Measurements from ENCODE around the gene WDR27.

Gene WDR27

GRCh38 chr6:169454204-169454871, 247.5 kb downstream of the WDR27 start:
- Histone ChIP-seq H3K4me2 (ENCODE audit: low read length, poor library complexity, severe bottlenecking) (no peak overlapping the region), H2AFZ (ENCODE audit: low read depth, low read length) (no peak overlapping the region), H2AK5ac (ENCODE audit: low read length, severe bottlenecking) (no peak overlapping the region), H3K79me1 (replicated peaks; ENCODE audit: low read length, poor library complexity, severe bottlenecking) (no peaks in the 10 kb centered on the region), H2BK120ac (ENCODE audit: low read depth, low read length) (no peak overlapping the region), H3K9ac (ENCODE audit: low read length) (peak overlapping the region; percentile 88), H4K8ac (ENCODE audit: low read length) (no peak overlapping the region), H2BK5ac (ENCODE audit: low read depth, low read length, poor library complexity, severe bottlenecking) (no peak overlapping the region), H3K23ac (ENCODE audit: low read length in 2 of 2) (no peak overlapping the region), H2BK12ac (ENCODE audit: low read length in 2 of 2) (no peak overlapping the region), H3K27me3 (ENCODE audit: control insufficient read depth in 1 of 2, insufficient read depth in 1 of 2, low read length in 2 of 2) (no peaks in the 10 kb centered on the region), H3K27ac (ENCODE audit: low read length, poor library complexity, severe bottlenecking) (no peak overlapping the region), H3K14ac (ENCODE audit: low read length in 2 of 2) (no peak overlapping the region), H3K18ac (ENCODE audit: low read depth in 1 of 2, low read length in 2 of 2) (no peak overlapping the region), H3K4me1 (ENCODE audit: control insufficient read depth, insufficient read depth, low read depth, low read length) (peaks cover 25% of the 10 kb centered on the region), H3K4me3 (ENCODE audit: insufficient read depth in 1 of 2, low read depth in 1 of 2, low read length in 2 of 2) (no peak overlapping the region), H3K4ac (ENCODE audit: low read depth in 1 of 2, low read length in 2 of 2) (no peak overlapping the region), H3K36me3 (ENCODE audit: control insufficient read depth in 1 of 2, insufficient read depth in 2 of 2, low read depth in 1 of 2, low read length in 2 of 2) (peaks cover 0 to 3% of the 10 kb centered on the region in 2 experiments), H3K9me3 (ENCODE audit: control insufficient read depth, low read length) (peaks cover 5% of the 10 kb centered on the region), H2BK15ac (ENCODE audit: low read depth, poor library complexity, severe bottlenecking) (no peak overlapping the region), H4K91ac (ENCODE audit: low read length) (no peak overlapping the region)
- peak; percentile 22 for DNase-seq
- 69% methylated on average over 8 of the region's 8 CpGs for WGBS

DNA sequence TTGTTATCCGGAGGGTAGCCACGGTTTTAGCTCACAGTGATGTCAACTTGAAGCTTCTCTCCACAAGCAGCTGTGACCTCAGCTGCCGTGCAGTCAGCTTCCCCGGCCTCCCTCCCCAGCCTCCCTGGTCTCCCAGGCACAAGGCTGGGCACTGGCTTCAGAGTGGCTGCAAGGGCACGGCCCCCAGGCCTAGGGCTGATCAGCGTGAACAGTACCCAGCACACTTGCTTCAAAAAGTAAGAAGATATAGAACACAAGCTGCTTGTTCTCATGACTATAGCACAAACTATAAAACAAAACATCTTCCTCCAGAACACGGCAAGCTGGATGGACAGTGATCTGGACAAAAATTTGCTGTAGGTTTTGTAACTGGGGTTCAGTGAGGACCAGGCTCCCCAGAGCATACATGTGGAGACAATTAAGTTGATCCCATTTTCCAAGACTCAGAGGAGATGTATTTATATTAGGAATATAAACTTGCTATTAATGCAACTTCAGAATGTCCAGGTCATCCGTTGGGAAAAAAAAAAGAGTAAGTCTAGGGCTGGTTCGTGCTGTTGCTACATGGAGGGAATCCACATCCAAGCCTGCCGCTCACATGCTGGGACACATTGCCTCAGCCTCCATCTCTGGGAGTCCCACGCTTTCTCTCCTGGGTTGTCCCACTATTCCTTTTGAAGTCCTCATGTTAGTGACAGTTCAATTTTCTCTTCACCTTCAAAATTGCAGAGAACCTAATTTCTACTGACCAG, 248.8 kb downstream of the WDR27 start:
- H3K18ac ChIP-seq (ENCODE audit: low read depth in 1 of 2, low read length in 2 of 2): no peak overlapping the region
- H3K27me3 ChIP-seq (ENCODE audit: control insufficient read depth in 1 of 2, insufficient read depth in 1 of 2, low read length in 2 of 2): no peaks in the 10 kb centered on the region
- H2AK5ac ChIP-seq (ENCODE audit: low read length, severe bottlenecking): no peak overlapping the region
- no peak overlapping the region for H3K14ac ChIP-seq (ENCODE audit: low read length in 2 of 2)
- H2BK120ac ChIP-seq (ENCODE audit: low read depth, low read length): no peak overlapping the region
- peak overlapping the region; percentile 88 for H3K9ac ChIP-seq (ENCODE audit: low read length)
- no peak for DNase-seq
- 84% methylated on average over 11 of the region's 11 CpGs for WGBS
- H2BK12ac ChIP-seq (ENCODE audit: low read length in 2 of 2): no peak overlapping the region
- no peak overlapping the region for H2AFZ ChIP-seq (ENCODE audit: low read depth, low read length)
- no peak overlapping the region for H2BK15ac ChIP-seq (ENCODE audit: low read depth, poor library complexity, severe bottlenecking)
- H3K4me2 ChIP-seq (ENCODE audit: low read length, poor library complexity, severe bottlenecking): no peak overlapping the region
- no peak overlapping the region for H4K8ac ChIP-seq (ENCODE audit: low read length)
- H3K4me3 ChIP-seq (ENCODE audit: insufficient read depth in 1 of 2, low read depth in 1 of 2, low read length in 2 of 2): peak overlapping the region in 1 of 2 experiments; percentile 23
- H3K36me3 ChIP-seq (ENCODE audit: control insufficient read depth in 1 of 2, insufficient read depth in 2 of 2, low read depth in 1 of 2, low read length in 2 of 2): peaks cover 0 to 3% of the 10 kb centered on the region in 2 experiments
- peaks cover 29% of the 10 kb centered on the region for H3K4me1 ChIP-seq (ENCODE audit: control insufficient read depth, insufficient read depth, low read depth, low read length)
- no peak overlapping the region for H3K27ac ChIP-seq (ENCODE audit: low read length, poor library complexity, severe bottlenecking)
- H2BK5ac ChIP-seq (ENCODE audit: low read depth, low read length, poor library complexity, severe bottlenecking): no peak overlapping the region
- H3K23ac ChIP-seq (ENCODE audit: low read length in 2 of 2): no peak overlapping the region
- H3K79me1 ChIP-seq (replicated peaks; ENCODE audit: low read length, poor library complexity, severe bottlenecking): no peaks in the 10 kb centered on the region
- H3K4ac ChIP-seq (ENCODE audit: low read depth in 1 of 2, low read length in 2 of 2): no peak overlapping the region
- no peaks in the 10 kb centered on the region for H3K9me3 ChIP-seq (ENCODE audit: control insufficient read depth, low read length)
- H4K91ac ChIP-seq (ENCODE audit: low read length): no peak overlapping the region

- Histone ChIP-seq H3K4me1 (ENCODE audit: control insufficient read depth, insufficient read depth, low read depth, low read length) (peaks cover 29% of the 10 kb centered on the region), H3K4ac (ENCODE audit: low read depth in 1 of 2, low read length in 2 of 2) (no peak overlapping the region)
- 90% methylated on average over 36 of the region's 36 CpGs for WGBS
These were observed 249.5 kb downstream of the WDR27 start for GRCh38 chr6:169452117-169452868.

More at GRCh38 chr6:169452117-169452868, 249.5 kb downstream of the WDR27 start:
- Histone ChIP-seq H2AK5ac (ENCODE audit: low read length, severe bottlenecking) (no peak overlapping the region), H2AFZ (ENCODE audit: low read depth, low read length) (no peak overlapping the region), H3K79me1 (replicated peaks; ENCODE audit: low read length, poor library complexity, severe bottlenecking) (no peaks in the 10 kb centered on the region), H3K9me3 (ENCODE audit: control insufficient read depth, low read length) (no peaks in the 10 kb centered on the region), H3K36me3 (ENCODE audit: control insufficient read depth in 1 of 2, insufficient read depth in 2 of 2, low read depth in 1 of 2, low read length in 2 of 2) (peaks cover 0 to 3% of the 10 kb centered on the region in 2 experiments), H2BK120ac (ENCODE audit: low read depth, low read length) (no peak overlapping the region), H3K27ac (ENCODE audit: low read length, poor library complexity, severe bottlenecking) (peak overlapping the region; percentile 70), H2BK5ac (ENCODE audit: low read depth, low read length, poor library complexity, severe bottlenecking) (no peak overlapping the region), H3K4me2 (ENCODE audit: low read length, poor library complexity, severe bottlenecking) (peak overlapping the region; percentile 27), H3K9ac (ENCODE audit: low read length) (peak overlapping the region; percentile 88), H2BK15ac (ENCODE audit: low read depth, poor library complexity, severe bottlenecking) (no peak overlapping the region), H4K8ac (ENCODE audit: low read length) (no peak overlapping the region), H3K4me3 (ENCODE audit: insufficient read depth in 1 of 2, low read depth in 1 of 2, low read length in 2 of 2) (peak overlapping the region in 1 of 2 experiments; percentile 23), H2BK12ac (ENCODE audit: low read length in 2 of 2) (no peak overlapping the region), H3K23ac (ENCODE audit: low read length in 2 of 2) (no peak overlapping the region), H3K18ac (ENCODE audit: low read depth in 1 of 2, low read length in 2 of 2) (no peak overlapping the region), H4K91ac (ENCODE audit: low read length) (no peak overlapping the region), H3K14ac (ENCODE audit: low read length in 2 of 2) (no peak overlapping the region), H3K27me3 (ENCODE audit: control insufficient read depth in 1 of 2, insufficient read depth in 1 of 2, low read length in 2 of 2) (no peaks in the 10 kb centered on the region)
- no peak for DNase-seq
